IMR-90 (cell line): ENCODE measurements around the gene PGBD5.

Experiments used
- CTCF ChIP-seq: conservative IDR thresholded peaks from 2 replicates; pipeline ENCODE4 v1.5.1; 2012; ENCODE audit warnings: mild to moderate bottlenecking, low read depth, low read length, improper control_type of control experiment
- MAZ ChIP-seq: IDR thresholded peaks from 2 replicates; pipeline ENCODE4 v1.6.1; 2012; ENCODE audit warnings: low read depth, mild to moderate bottlenecking, low read length, improper control_type of control experiment, moderate library complexity, borderline replicate concordance

DNA sequence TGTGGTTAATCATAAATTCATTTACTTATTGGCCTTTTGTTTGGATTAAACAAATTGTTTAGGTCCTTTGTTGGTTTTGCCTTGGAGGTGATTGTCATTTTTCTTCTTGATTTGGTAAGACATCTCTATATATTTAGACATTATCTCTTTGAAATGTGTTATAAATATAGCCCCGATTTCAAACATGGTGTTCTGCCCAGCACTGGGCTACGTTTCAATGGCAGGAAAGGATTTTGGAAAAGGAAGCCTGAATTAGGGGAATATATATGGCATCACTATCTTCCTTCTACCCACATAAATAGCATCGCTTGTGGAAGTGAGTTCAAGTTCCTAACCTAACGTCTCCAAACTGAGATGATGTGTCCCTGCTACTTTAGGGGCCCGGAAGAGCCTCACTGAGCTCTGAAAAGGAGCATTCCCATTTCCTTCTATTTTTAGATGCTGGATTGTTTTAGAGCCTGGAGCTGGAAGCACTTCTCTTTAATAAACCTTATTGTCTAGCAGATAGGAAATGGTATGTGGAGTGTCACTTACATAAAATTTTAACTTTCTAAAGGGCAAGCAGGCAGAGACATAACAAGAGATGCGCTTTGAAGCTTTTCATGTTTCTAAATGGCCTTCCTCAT is 39.4 kb downstream of the PGBD5 start:
- TF ChIP-seq CTCF (no peak), MAZ (no peak)
